ENCODE data around the gene ATRNL1. TPM values are rescaled to one million over a fixed set of nuclear protein-coding genes. Genes with fewer than 3 reads are reported as not detected.

Gene ATRNL1
- total and polyA plus RNA-seq, 2 experiments from 2014 or later: 4.8 to 29.7 TPM

- no peak overlapping the region for H3K4me2 ChIP-seq
- no peak overlapping the region for H3K4me3 ChIP-seq
- no peaks in the 10 kb centered on the region for H3K27me3 Mint-ChIP-seq (ENCODE audit: insufficient read depth, low read depth, poor library complexity)
- no peaks in the 10 kb centered on the region for H3F3A ChIP-seq (replicated peaks; ENCODE audit: low read depth)
- H3K27me3 ChIP-seq (ENCODE audit: insufficient read depth): no peaks in the 10 kb centered on the region
- H3K36me3 ChIP-seq (ENCODE audit: insufficient read depth): no peaks in the 10 kb centered on the region
- TF ChIP-seq ZNF331 (CRISPR knock-in tag; IDR thresholded peaks at IDR 0.05; ENCODE audit: low read depth) (no peak), JUNB (IDR thresholded peaks at IDR 0.05; ENCODE audit: unreplicated experiment) (no peak), EZH2 (IDR thresholded peaks at IDR 0.05; ENCODE audit: low read depth, unreplicated experiment) (no peak), STAT1 (IDR thresholded peaks at IDR 0.05; ENCODE audit: unreplicated experiment) (no peak), CTCF (conservative IDR thresholded peaks at IDR 0.05; ENCODE audit: low read depth in 2 of 2) (no peak), ZNF114 (CRISPR knock-in tag; IDR thresholded peaks at IDR 0.05) (no peak), CREB1 (CRISPR knock-in tag; IDR thresholded peaks at IDR 0.05; ENCODE audit: low read depth) (no peak), POLR2AphosphoS5 (IDR thresholded peaks at IDR 0.05; ENCODE audit: low read depth) (no peak), ETS1 (IDR thresholded peaks at IDR 0.05) (no peak), NANOG (IDR thresholded peaks at IDR 0.05; ENCODE audit: borderline replicate concordance) (no peak), ZNF462 (CRISPR knock-in tag; IDR thresholded peaks at IDR 0.05) (no peak), EZH2phosphoT487 (IDR thresholded peaks at IDR 0.05; ENCODE audit: unreplicated experiment) (no peak)
- TF ChIP-seq, protein P1, sequence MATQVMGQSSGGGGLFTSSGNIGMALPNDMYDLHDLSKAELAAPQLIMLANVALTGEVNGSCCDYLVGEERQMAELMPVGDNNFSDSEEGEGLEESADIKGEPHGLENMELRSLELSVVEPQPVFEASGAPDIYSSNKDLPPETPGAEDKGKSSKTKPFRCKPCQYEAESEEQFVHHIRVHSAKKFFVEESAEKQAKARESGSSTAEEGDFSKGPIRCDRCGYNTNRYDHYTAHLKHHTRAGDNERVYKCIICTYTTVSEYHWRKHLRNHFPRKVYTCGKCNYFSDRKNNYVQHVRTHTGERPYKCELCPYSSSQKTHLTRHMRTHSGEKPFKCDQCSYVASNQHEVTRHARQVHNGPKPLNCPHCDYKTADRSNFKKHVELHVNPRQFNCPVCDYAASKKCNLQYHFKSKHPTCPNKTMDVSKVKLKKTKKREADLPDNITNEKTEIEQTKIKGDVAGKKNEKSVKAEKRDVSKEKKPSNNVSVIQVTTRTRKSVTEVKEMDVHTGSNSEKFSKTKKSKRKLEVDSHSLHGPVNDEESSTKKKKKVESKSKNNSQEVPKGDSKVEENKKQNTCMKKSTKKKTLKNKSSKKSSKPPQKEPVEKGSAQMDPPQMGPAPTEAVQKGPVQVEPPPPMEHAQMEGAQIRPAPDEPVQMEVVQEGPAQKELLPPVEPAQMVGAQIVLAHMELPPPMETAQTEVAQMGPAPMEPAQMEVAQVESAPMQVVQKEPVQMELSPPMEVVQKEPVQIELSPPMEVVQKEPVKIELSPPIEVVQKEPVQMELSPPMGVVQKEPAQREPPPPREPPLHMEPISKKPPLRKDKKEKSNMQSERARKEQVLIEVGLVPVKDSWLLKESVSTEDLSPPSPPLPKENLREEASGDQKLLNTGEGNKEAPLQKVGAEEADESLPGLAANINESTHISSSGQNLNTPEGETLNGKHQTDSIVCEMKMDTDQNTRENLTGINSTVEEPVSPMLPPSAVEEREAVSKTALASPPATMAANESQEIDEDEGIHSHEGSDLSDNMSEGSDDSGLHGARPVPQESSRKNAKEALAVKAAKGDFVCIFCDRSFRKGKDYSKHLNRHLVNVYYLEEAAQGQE (IDR thresholded peaks at IDR 0.05; ENCODE audit: unreplicated experiment): no peak
- H3K9me3 Mint-ChIP-seq: no peaks in the 10 kb centered on the region
- ATAC-seq: no peak
- DNase-seq (ENCODE audit: low spot score): no peak
- H3K4me1 Mint-ChIP-seq: peaks cover 1% of the 10 kb centered on the region; the same call in 2 of the 3 replicates
- no peaks in the 10 kb centered on the region for H3K36me3 Mint-ChIP-seq (ENCODE audit: low read depth)
- no peaks in the 10 kb centered on the region for H3K4me1 ChIP-seq (ENCODE audit: insufficient read depth)
- H4K20me1 ChIP-seq (replicated peaks; ENCODE audit: insufficient read depth): no peaks in the 10 kb centered on the region
- H3K27ac ChIP-seq (ENCODE audit: low read depth): no peak overlapping the region
- no peaks in the 10 kb centered on the region for H3K9me2 ChIP-seq (ENCODE audit: insufficient read depth)
- H3K27ac Mint-ChIP-seq: no peak overlapping the region
- H2AFZ ChIP-seq: no peak overlapping the region
- no peaks in the 10 kb centered on the region for H3K79me2 ChIP-seq (replicated peaks; ENCODE audit: insufficient read depth)
- H3K4me3 Mint-ChIP-seq: no peak overlapping the region
Observed at GRCh38 chr10:115851695-115852094, 758.5 kb downstream of the ATRNL1 start.

Data from GM23338 (cell line).